Activated T-cell treated with anti-CD3 and anti-CD28 coated beads, Interleukin-2, amount 50 U/mL, for 1 hour (primary cell): Measurements from ENCODE around the gene UBXN2A.
"Not testable (repeated sequence)": the region's sequence is repeated elsewhere in the genome, so short reads cannot be mapped to it uniquely, and the experiment has no call there.

Experiments
- DNase-seq: peaks from one replicate; pipeline ENCODE4 v3.0.0-alpha.2; 2020

UBXN2A gene

DNA sequence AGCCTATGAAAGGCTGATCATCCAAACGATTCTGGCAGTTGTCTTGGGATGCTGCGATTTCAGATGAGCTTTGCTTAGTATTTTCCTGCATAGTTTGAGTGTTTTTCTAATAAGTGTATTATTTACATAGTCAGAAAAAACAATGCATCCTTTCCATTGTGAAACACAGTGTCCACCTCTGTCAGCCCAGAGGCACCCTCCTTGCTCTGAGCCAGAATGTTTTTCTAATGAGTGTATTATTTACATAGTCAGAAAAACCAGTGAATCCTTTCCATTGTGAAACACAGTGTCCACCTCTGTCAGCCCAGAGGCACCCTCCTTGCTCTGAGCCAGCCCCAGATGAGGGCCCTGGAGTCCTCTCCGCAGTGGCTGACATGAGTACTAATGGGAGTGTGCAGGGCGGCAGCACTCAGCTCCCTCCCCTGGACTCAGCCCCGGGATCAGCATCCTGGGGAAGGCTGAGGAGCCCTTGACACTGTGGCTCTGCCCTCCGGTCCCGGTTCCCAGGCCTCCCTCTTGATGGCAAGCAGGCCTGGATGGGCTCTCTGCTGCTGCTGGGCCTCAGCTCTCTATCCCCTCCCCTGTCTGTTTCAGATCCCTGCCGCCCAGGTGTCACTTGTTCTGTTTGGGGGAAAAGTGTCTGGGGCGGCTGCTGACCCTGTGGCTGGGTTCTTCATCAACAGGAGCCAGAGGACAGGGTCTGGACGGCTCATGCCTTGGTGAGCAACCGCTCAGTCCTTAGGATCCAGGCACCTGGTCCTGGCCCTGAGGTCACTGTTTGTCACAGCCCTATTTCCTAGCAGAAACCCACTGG lies 75.5 kb downstream of the UBXN2A start:
- no peak for DNase-seq

GRCh38 chr2:24016376-24016761 lies 76.1 kb downstream of the UBXN2A start:
- DNase-seq, result no peak

GRCh38 chr2:24016853-24017703 lies 76.8 kb downstream of the UBXN2A start:
- DNase-seq, result no peak

GRCh38 chr2:24017711-24018110 lies 77.4 kb downstream of the UBXN2A start:
- no peak for DNase-seq

GRCh38 chr2:24018241-24018640 lies 78.0 kb downstream of the UBXN2A start:
- no peak for DNase-seq

DNA sequence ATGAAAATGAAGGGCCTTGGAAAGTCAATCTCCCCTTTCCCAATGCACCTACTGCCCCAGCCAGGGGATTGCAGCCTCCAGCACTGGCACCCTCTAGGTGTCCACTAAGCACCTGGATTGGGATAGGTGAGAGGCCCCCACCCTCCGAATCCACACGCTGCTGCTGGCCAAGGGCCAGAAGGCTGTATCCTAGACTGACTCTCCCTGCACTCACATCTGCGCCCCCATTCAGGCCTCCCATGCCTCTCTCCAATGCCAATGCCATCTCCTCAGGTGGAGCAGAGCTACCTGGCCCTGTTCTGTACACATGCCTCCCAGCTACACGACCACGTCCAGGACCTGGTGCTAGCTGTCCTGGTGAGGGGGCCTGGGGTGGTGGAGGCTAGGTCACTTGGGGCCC lies 79.5 kb downstream of the UBXN2A start:
- DNase-seq, result no peak

DNA sequence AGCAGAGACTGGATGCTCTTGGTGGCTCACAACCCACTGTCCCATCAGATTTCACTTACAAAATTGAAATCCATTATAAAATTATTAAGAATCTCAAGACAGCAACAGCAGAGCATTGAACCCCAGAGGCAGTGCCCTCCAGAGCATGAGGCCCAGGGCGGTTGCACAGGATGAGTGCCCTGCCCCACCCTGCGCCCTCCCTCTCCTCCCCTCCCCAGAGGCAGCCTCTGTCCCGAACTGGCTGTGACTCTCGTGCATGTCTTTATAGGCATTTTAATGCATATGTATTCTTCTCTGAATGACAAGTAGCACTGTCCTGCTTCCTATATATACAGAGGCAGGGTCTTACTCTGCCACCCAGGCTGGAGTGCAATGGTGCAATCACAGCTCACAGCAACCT lies 80.0 kb downstream of the UBXN2A start:
- DNase-seq, result no peak

DNA sequence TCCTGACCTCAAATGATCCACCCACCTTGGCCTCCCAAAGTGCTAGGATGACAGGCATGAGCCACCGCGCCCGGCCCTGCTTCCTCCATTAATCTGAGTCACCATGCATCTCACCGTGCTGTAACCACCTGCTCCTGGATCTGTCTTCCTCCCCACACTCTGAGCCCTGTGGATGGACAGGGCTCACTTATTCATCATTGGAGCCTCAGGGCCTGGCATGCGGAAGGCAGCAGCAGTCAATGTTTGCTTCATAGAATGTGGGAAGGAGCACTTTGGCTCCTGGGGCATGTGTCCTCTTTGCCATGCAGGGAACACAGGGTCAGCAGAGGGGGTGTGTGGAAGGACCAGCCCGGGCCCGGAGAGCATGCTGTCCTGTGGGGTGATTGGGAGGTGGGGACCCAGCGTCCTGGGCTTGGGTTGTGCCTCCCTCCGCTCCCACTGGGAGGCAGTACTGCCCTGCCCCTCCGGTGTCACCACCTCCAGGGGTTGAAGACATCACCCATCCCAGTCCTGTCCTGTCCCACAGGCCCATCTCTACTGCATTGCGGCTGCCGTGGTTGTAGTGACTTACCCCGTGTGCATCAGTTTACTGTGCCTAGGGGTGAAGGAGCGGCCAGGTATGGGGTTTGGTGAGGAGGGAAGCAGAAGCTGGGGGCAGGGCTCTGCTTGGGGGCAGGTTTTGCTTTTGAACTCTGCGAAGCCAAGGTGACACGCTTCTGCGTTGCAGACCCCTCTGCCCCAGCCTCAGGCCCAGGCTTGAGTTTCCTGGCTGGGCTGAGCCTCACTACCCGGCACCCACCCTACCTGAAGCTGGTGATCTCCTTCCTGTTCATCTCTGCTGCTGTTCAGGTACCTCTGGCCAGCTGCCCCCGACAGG lies 81.1 kb downstream of the UBXN2A start:
- no peak for DNase-seq

GRCh38 chr2:24022324-24022974 lies 82.2 kb downstream of the UBXN2A start:
- no peak for DNase-seq

- no peak for DNase-seq
These were observed 82.8 kb downstream of the UBXN2A start for GRCh38 chr2:24022975-24023575.

GRCh38 chr2:24024018-24024417 lies 83.8 kb downstream of the UBXN2A start:
- DNase-seq, result no peak

- DNase-seq, result no peak
These were observed 84.9 kb downstream of the UBXN2A start for GRCh38 chr2:24024996-24025663.

GRCh38 chr2:24026233-24026632 lies 86.0 kb downstream of the UBXN2A start:
- no peak for DNase-seq

DNA sequence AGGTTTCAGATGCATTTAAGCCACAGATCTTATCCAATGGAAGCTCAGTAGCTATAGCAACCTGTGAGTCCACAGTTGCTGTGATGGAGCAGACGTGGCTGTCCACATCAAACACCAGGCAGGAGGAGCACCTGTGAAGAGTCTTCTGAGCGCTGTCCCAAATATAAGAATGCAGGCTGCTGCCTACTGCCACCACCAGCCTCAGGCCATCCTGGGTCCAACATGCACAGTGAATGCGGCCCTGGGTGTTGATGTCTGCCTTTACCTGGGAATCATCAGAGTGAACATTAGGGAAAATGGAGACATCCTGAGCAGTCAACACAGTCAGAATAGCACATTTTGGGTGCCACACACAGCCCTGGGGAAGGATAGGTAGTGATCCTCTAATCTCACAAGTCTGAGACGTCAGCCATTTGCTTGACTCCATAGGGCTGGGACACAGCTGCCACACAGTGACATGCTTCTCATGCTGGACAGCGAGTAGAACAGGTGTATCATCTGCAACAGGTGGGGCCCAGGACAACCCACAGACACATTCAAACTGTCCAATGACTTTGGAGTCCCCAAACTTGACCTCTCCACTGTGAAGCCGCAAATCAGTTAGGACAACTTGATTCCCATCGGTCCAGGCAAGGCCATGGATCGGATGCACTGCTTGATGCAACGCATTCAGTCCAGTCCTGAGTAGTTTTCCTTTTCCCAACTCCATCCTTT lies 98.7 kb downstream of the UBXN2A start:
- no peak for DNase-seq

DNA sequence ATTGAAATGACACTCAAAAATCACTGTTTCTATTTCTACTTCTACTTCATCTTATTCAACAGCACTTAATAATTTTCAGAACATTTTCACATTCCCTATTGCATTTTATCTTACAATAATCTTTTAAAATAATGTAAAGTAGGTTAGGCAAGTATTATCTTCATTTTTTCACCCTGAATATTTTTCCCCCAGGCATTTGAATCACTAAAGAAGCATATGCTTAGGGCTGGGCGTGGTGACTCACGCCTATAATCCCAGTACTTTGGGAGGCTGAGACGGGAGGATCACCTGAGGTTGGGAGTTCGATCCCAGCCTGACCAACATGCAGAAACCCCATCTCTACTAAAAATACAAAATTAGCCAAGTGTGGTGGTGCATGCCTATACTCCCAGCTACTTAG lies 100.2 kb downstream of the UBXN2A start:
- DNase-seq, result no peak

GRCh38 chr2:24043133-24043532 lies 102.9 kb downstream of the UBXN2A start:
- DNase-seq, result not testable (repeated sequence)

- no peak for DNase-seq
These were observed 105.5 kb downstream of the UBXN2A start for GRCh38 chr2:24045511-24046508.

GRCh38 chr2:24046599-24046929 lies 106.3 kb downstream of the UBXN2A start:
- no peak for DNase-seq

DNA sequence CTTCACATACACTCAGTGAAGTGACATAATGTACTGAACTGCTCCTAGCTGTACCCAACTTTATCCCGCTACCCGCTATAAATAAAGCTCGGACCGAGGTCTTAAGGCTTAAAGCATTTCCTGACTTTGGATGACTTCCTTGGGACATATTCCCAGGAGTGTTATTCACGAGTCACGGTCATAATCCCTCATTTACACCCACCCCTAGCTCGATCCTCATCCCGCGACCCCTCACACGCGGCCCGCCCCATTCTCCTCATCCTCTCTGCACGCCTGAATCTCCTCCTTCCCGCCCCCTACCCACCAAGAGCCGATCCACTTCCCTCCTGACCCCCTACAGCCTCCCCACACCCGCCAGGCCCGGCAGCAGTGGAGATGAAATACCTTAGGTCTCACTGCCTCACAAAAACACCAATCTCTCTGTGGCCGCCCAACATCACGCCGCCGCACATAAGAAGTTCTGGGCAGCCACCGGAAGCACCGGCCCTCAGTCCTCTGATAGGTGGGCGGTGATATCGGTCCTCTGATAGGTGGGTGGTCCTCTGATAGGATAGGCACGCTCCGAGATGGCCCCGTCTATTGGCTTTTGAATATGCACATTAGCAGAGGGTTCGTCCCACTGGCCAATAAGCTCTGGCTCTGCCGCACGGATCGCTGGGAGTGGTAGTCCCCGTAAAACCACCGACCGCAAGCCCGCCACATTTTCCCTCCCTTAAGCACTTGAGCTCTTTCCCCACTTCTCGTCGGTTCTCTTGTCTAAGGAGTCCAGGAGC lies 106.9 kb downstream of the UBXN2A start, which contains the start of gene WDCP:
Gene WDCP (minus strand): TSS at position 462 of the 773 bp plus-strand sequence. CDS start 7,897 bp downstream, outside the sequence.
- peak; percentile 83 for DNase-seq
